ENCODE measurements around the gene SMARCD3. TPM values are rescaled to one million over a fixed set of nuclear protein-coding genes. Genes with fewer than 3 reads are reported as not detected.

Gene SMARCD3
- total and polyA plus RNA-seq, 2 of the 8 experiments (the other 6 are each of a cell fraction or from before 2014, with no cell fraction given) = 3.0 to 5.6 TPM

DNA sequence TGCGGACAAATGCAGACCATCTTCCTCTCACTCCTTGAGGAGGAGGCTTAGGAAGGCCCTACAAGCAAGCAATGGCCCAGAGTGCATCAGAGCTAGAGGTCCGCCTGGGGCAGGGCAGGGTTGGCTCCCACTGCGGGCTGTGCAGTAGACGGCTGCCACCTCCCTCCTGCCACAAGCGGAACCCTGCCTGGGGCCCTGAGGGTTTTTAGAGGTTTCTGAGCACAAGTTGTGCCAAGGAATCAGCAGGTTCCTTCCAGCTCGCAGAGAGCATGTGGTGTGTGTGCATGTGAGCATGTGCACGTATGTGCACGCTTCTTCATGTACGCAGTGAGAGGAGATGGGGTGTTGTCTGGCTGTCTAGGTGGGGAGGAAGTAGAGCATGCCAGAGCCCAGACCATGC, 25.9 kb upstream of the SMARCD3 start:
- FAIRE-seq = no peak
- 94% methylated on average over 9 of the region's 9 CpGs; no CpG with 5 or more reads in 1 of the 2 experiments for WGBS, 2 experiments (ENCODE audit: extremely low coverage in 1 of 2, insufficient coverage in 1 of 2, insufficient read length in 1 of 2, insufficient replicate concordance in 2 of 2, low coverage in 1 of 2, low lambda C conversion rate in 2 of 2, missing lambda C conversion rate in 1 of 2)
- CTCF ChIA-PET (ENCODE audit: partially characterized antibody) = interaction anchor here (1.0 to 1.3 kb wide), 2 partner anchors 28 to 30 kb away, joined by 3 read pairs; no protein-coding TSS in a partner anchor
- no peak for TF ChIP-seq SP1 (IDR thresholded peaks at IDR 0.05; ENCODE audit: low read depth, low read length)
- no peak for TF ChIP-seq SUZ12 (IDR thresholded peaks at IDR 0.05; ENCODE audit: low read length)
- TF ChIP-seq MAFK (IDR thresholded peaks at IDR 0.05; ENCODE audit: low read depth, low read length) = no peak
- TF ChIP-seq HDAC2 (IDR thresholded peaks at IDR 0.05; ENCODE audit: borderline replicate concordance in 1 of 2, low read depth in 2 of 2, low read length in 2 of 2) = no peak
- no peak for TF ChIP-seq EZH2 (IDR thresholded peaks at IDR 0.05; ENCODE audit: low read depth, low read length, severe bottlenecking)
- no peak for TF ChIP-seq RXRA (IDR thresholded peaks at IDR 0.05; ENCODE audit: insufficient read depth, low read depth, low read length)
- TF ChIP-seq TAF1 (IDR thresholded peaks at IDR 0.05; ENCODE audit: low read depth, low read length) = no peak
- TF ChIP-seq RFX5 (IDR thresholded peaks at IDR 0.05; ENCODE audit: borderline replicate concordance, low read depth, low read length) = no peak
- TF ChIP-seq CTBP2 (IDR thresholded peaks at IDR 0.05; ENCODE audit: borderline replicate concordance, insufficient read depth, insufficient read length, low read length) = no peak
- TF ChIP-seq, protein P1, sequence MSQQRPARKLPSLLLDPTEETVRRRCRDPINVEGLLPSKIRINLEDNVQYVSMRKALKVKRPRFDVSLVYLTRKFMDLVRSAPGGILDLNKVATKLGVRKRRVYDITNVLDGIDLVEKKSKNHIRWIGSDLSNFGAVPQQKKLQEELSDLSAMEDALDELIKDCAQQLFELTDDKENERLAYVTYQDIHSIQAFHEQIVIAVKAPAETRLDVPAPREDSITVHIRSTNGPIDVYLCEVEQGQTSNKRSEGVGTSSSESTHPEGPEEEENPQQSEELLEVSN (IDR thresholded peaks at IDR 0.05) = no peak
- TF ChIP-seq BACH1 (IDR thresholded peaks at IDR 0.05; ENCODE audit: low read length) = no peak

More for the DNA sequence above, 25.9 kb upstream of the SMARCD3 start:
- no peak overlapping the region for H3K27ac ChIP-seq (ENCODE audit: low read depth, low read length)
- no peak overlapping the region for H4K91ac ChIP-seq (replicated peaks; ENCODE audit: insufficient read length, low read length)
- no peak for DNase-seq (ENCODE audit: low read depth in 1 of 2, low spot score in 2 of 2)
- no peak overlapping the region for H2AFZ ChIP-seq (ENCODE audit: low read length)
- no peak overlapping the region for H3K4me3 ChIP-seq (ENCODE audit: extremely low read depth in 1 of 4, insufficient read depth in 2 of 4, low read depth in 3 of 4, low read length in 4 of 4)
- POLR2A ChIA-PET (ENCODE audit: partially characterized antibody) = interaction anchor here (1.0 kb wide), 1 partner anchor 22 kb away, joined by 4 read pairs; no protein-coding TSS in a partner anchor
- H3K4me1 ChIP-seq (replicated peaks in 1 of 4; ENCODE audit: control insufficient read depth in 3 of 4, insufficient read depth in 4 of 4, low read length in 3 of 4) = peaks cover 0 to 15% (median 10%) of the 10 kb centered on the region in 4 experiments; a peak in 6 of 7 replicates
- H3K9ac ChIP-seq (replicated peaks in 1 of 4; ENCODE audit: extremely low read depth in 1 of 4, low read depth in 3 of 4, low read length in 3 of 4) = no peak overlapping the region
- H3K18ac ChIP-seq (ENCODE audit: extremely low read depth, low read length) = no peak overlapping the region
- no peak overlapping the region for H2BK20ac ChIP-seq (ENCODE audit: low read length)
- no peak overlapping the region for H3K4ac ChIP-seq (replicated peaks; ENCODE audit: insufficient read length, low read depth, low read length)
- no peak overlapping the region for H2BK12ac ChIP-seq (ENCODE audit: low read depth, low read length)
- H3K23ac ChIP-seq (ENCODE audit: insufficient read length) = no peak overlapping the region
- no peak overlapping the region for H4K8ac ChIP-seq (ENCODE audit: extremely low read depth, insufficient read depth, low read length)
- peaks cover 10% of the 10 kb centered on the region; the same call in 1 of the 2 replicates for H3K23me2 ChIP-seq (ENCODE audit: low read depth, low read length)
- no peak overlapping the region for H3K14ac ChIP-seq (ENCODE audit: insufficient read length)
- no peak overlapping the region for H2BK120ac ChIP-seq (replicated peaks; ENCODE audit: low read depth, low read length)
- H2BK5ac ChIP-seq (ENCODE audit: low read depth, low read length) = 0 out of 2 replicates have a peak overlapping the region, but pooled peaks have one; percentile 9
- H3K79me1 ChIP-seq (ENCODE audit: low read depth, low read length) = no peaks in the 10 kb centered on the region
- H2AK5ac ChIP-seq (ENCODE audit: low read depth, low read length) = no peak overlapping the region
- H3K79me2 ChIP-seq (ENCODE audit: control insufficient read depth in 1 of 2, insufficient read depth in 2 of 2, low read length in 2 of 2) = no peaks in the 10 kb centered on the region
- no peak overlapping the region for H3K56ac ChIP-seq (replicated peaks; ENCODE audit: insufficient read length, low read depth, low read length)
- H3K27me3 ChIP-seq (replicated peaks in 1 of 4; ENCODE audit: control insufficient read depth in 3 of 4, extremely low read depth in 1 of 4, insufficient read depth in 3 of 4, low read length in 3 of 4) = peaks cover 0 to 23% (median 18%) of the 10 kb centered on the region in 4 experiments; a peak in 6 of 7 replicates
- H4K5ac ChIP-seq (ENCODE audit: insufficient read length, low read depth, low read length) = no peak overlapping the region
- 0 out of 2 replicates have a peak overlapping the region, but pooled peaks have one; percentile 46 for H2BK15ac ChIP-seq (ENCODE audit: low read length)
- no peaks in the 10 kb centered on the region for H3K36me3 ChIP-seq (ENCODE audit: control insufficient read depth in 2 of 4, insufficient read depth in 4 of 4, low read length in 3 of 4)
- no peak overlapping the region for H3K4me2 ChIP-seq (ENCODE audit: insufficient read depth in 1 of 2, low read depth in 2 of 2, low read length in 2 of 2)
- no peaks in the 10 kb centered on the region for H3K9me3 ChIP-seq (ENCODE audit: insufficient read depth in 2 of 2, low read depth in 1 of 2, low read length in 1 of 2)
- H4K20me1 ChIP-seq (replicated peaks in 1 of 2; ENCODE audit: control insufficient read depth in 1 of 2, insufficient read depth in 2 of 2, low read length in 2 of 2) = peaks cover 0 to 5% of the 10 kb centered on the region in 2 experiments

All from H1 (cell line).